ENCODE results near the gene NPR3.

Gene NPR3

DNA sequence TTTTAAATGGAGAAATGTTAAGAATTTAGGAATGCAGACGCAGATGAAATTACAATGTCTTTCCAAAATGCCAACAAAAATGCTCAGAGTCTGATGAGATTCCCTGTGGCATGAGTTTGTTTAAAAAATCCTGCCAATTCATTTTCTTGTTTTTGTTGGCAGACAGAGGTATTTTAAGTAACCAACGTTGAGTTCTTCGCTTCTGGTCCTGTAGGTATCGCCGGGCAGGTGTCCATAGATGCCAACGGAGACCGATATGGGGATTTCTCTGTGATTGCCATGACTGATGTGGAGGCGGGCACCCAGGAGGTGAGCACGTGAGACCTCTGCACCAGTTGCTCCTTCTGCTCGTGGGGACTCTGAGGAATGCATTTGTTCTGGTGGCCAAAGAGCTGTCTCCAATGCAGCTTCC, 69.4 kb downstream of the NPR3 start:
- H3K36me3 ChIP-seq: no peaks in the 10 kb centered on the region
- H3K4me3 ChIP-seq (ENCODE audit: low read depth in 1 of 2, low read length in 1 of 2): no peak overlapping the region
- H3K27ac ChIP-seq: no peak overlapping the region
- H3K27me3 ChIP-seq: no peaks in the 10 kb centered on the region
- no peaks in the 10 kb centered on the region for H3K4me1 ChIP-seq (ENCODE audit: control insufficient read depth in 1 of 2, insufficient read depth in 1 of 2, low read depth in 1 of 2, low read length in 1 of 2)
- no peaks in the 10 kb centered on the region for H3K9me3 ChIP-seq
- TF ChIP-seq, protein P1, sequence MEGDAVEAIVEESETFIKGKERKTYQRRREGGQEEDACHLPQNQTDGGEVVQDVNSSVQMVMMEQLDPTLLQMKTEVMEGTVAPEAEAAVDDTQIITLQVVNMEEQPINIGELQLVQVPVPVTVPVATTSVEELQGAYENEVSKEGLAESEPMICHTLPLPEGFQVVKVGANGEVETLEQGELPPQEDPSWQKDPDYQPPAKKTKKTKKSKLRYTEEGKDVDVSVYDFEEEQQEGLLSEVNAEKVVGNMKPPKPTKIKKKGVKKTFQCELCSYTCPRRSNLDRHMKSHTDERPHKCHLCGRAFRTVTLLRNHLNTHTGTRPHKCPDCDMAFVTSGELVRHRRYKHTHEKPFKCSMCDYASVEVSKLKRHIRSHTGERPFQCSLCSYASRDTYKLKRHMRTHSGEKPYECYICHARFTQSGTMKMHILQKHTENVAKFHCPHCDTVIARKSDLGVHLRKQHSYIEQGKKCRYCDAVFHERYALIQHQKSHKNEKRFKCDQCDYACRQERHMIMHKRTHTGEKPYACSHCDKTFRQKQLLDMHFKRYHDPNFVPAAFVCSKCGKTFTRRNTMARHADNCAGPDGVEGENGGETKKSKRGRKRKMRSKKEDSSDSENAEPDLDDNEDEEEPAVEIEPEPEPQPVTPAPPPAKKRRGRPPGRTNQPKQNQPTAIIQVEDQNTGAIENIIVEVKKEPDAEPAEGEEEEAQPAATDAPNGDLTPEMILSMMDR (IDR thresholded peaks at IDR 0.05): no peak

DNA sequence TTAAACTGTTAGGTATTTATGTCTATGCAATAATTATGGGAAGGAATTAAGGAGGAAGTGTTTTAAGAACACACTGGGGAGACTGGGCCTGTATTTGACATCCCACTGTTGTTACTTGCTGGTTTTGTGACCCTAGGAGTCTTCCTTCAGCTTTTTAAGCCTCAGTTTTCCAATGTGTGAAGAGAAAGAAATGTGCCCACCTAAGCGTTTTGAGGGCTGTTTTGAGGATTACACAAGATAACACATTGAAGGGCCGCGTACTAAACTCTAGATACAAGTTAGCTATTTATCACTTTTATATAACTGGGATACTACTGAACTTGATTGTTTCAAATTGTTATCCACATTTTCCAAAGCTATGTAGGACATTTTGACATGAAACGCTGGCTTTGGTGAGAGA, 72.5 kb downstream of the NPR3 start:
- H3K9me3 ChIP-seq: no peaks in the 10 kb centered on the region
- H3K36me3 ChIP-seq: no peaks in the 10 kb centered on the region
- H3K4me3 ChIP-seq (ENCODE audit: low read depth in 1 of 2, low read length in 1 of 2): no peak overlapping the region
- H3K27me3 ChIP-seq: no peaks in the 10 kb centered on the region
- no peak overlapping the region for H3K27ac ChIP-seq
- TF ChIP-seq, protein P1 (IDR thresholded peaks at IDR 0.05): no peak
- no peaks in the 10 kb centered on the region for H3K4me1 ChIP-seq (ENCODE audit: control insufficient read depth in 1 of 2, insufficient read depth in 1 of 2, low read depth in 1 of 2, low read length in 1 of 2)

DNA sequence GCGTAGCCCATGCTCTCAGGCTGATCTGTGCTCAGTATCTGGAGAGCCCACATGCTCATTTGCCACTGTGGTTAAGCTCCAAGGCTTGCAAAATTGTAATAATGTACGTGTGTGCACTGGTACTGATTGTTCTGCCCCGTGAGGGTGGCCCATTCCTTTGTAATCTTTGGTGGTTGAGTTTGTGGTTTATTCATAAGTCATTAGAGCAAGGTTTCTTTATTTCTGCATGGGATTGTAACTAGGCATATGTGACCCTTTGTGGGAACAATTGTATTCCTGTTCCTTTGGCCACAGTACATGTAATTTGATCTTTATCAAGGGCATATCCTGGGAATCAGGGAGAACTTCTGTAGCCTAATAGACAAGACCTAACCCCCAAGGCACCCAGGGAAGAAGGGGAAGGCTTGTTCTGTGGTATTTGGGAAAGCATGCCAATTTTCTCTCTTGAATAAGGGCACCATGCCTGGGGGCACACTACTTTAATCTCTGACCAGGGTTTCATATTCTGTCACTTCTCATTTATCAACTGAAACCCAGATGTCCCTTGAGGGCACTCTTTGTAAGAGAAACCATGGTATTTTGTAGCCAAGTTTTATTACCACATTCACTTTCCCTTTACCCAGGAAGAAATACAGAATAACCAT, 74.6 kb downstream of the NPR3 start:
- no peak overlapping the region for H3K4me3 ChIP-seq (ENCODE audit: low read depth in 1 of 2, low read length in 1 of 2)
- no peaks in the 10 kb centered on the region for H3K36me3 ChIP-seq
- TF ChIP-seq, protein P1 (IDR thresholded peaks at IDR 0.05): no peak
- no peaks in the 10 kb centered on the region for H3K4me1 ChIP-seq (ENCODE audit: control insufficient read depth in 1 of 2, insufficient read depth in 1 of 2, low read depth in 1 of 2, low read length in 1 of 2)
- H3K9me3 ChIP-seq: no peaks in the 10 kb centered on the region
- no peak overlapping the region for H3K27ac ChIP-seq
- H3K27me3 ChIP-seq: no peaks in the 10 kb centered on the region

GRCh38 chr5:32786311-32786710, 75.2 kb downstream of the NPR3 start:
- Histone ChIP-seq H3K27me3 (no peaks in the 10 kb centered on the region), H3K36me3 (no peaks in the 10 kb centered on the region), H3K4me1 (ENCODE audit: control insufficient read depth in 1 of 2, insufficient read depth in 1 of 2, low read depth in 1 of 2, low read length in 1 of 2) (no peaks in the 10 kb centered on the region), H3K9me3 (no peaks in the 10 kb centered on the region), H3K4me3 (ENCODE audit: low read depth in 1 of 2, low read length in 1 of 2) (no peak overlapping the region), H3K27ac (no peak overlapping the region)
- TF ChIP-seq, protein P1 (IDR thresholded peaks at IDR 0.05): no peak

DNA sequence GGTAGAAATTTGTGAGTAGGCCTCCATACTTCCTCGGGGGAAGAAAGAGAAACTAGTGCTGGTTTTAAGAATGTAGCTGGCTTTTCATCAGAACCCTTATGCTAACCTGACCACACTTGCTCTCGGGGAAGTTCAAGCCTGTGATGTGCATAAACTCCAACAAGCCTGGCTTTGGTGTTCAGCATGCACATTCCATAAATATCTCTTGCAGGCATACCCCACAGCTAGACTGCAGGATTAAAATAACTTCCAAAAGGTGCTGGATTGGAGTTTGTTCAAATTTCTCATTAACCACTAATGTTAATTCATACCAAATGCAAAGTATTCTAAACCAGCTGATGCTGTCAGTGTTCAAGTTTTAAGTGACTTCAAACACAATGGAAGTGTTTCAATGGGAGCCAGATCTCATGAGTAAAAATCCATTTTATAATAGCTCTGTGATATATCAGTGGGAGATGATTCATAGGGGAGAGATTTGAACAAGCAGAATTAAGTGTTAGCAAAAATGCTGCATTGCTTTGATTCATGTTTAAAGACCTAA, 79.4 kb downstream of the NPR3 start:
- Histone ChIP-seq H3K27me3 (no peaks in the 10 kb centered on the region), H3K27ac (no peak overlapping the region), H3K9me3 (no peaks in the 10 kb centered on the region), H3K4me1 (ENCODE audit: control insufficient read depth in 1 of 2, insufficient read depth in 1 of 2, low read depth in 1 of 2, low read length in 1 of 2) (no peaks in the 10 kb centered on the region), H3K4me3 (ENCODE audit: low read depth in 1 of 2, low read length in 1 of 2) (no peak overlapping the region), H3K36me3 (no peaks in the 10 kb centered on the region)
- TF ChIP-seq, protein P1 (IDR thresholded peaks at IDR 0.05): no peak
